Measurements from ENCODE around the gene TFAP2B. TPM values are rescaled to one million over a fixed set of nuclear protein-coding genes. Genes with fewer than 3 reads are reported as not detected.

TFAP2B gene
- polyA plus RNA-seq, 2 donors: 3.3 to 4.5 TPM

GRCh38 chr6:50834929-50835410, 16.3 kb downstream of the TFAP2B start:
- no peaks in the 10 kb centered on the region for H3K4me1 ChIP-seq (ENCODE audit: control insufficient read depth in 2 of 2, insufficient read depth in 2 of 2, low read length in 1 of 2)
- H3K27me3 ChIP-seq (ENCODE audit: control insufficient read depth in 1 of 2, insufficient read depth in 2 of 2, low read length in 2 of 2): peaks cover 0 to 6% of the 10 kb centered on the region in 2 donors
- H3K4me3 ChIP-seq (ENCODE audit: low read depth in 1 of 2, low read length in 2 of 2): no peak overlapping the region
- H3K9me3 ChIP-seq (ENCODE audit: control insufficient read depth in 2 of 2, insufficient read depth in 1 of 2, low read depth in 1 of 2, low read length in 1 of 2): no peaks in the 10 kb centered on the region
- WGBS, 2 donors: 76 to 82% methylated on average over 5 of the region's 5 CpGs
- peaks cover 0 to 2% of the 10 kb centered on the region in 2 donors for H3K36me3 ChIP-seq (ENCODE audit: control insufficient read depth in 2 of 2, insufficient read depth in 2 of 2, low read length in 1 of 2)
- no peak overlapping the region for H3K27ac ChIP-seq (ENCODE audit: low read depth in 2 of 2, low read length in 1 of 2)

GRCh38 chr6:50836231-50836630, 17.6 kb downstream of the TFAP2B start:
- Histone ChIP-seq H3K4me3 (ENCODE audit: low read depth in 1 of 2, low read length in 2 of 2) (no peak overlapping the region), H3K9me3 (ENCODE audit: control insufficient read depth in 2 of 2, insufficient read depth in 1 of 2, low read depth in 1 of 2, low read length in 1 of 2) (no peaks in the 10 kb centered on the region), H3K27me3 (ENCODE audit: control insufficient read depth in 1 of 2, insufficient read depth in 2 of 2, low read length in 2 of 2) (peaks cover 0 to 6% of the 10 kb centered on the region in 2 donors), H3K27ac (ENCODE audit: low read depth in 2 of 2, low read length in 1 of 2) (no peak overlapping the region), H3K36me3 (ENCODE audit: control insufficient read depth in 2 of 2, insufficient read depth in 2 of 2, low read length in 1 of 2) (peaks cover 0 to 2% of the 10 kb centered on the region in 2 donors), H3K4me1 (ENCODE audit: control insufficient read depth in 2 of 2, insufficient read depth in 2 of 2, low read length in 1 of 2) (no peaks in the 10 kb centered on the region)
- WGBS, 2 donors: 26 to 44% methylated on average over 22 of the region's 22 CpGs

GRCh38 chr6:50837589-50838445, 19.1 kb downstream of the TFAP2B start:
- WGBS, 2 donors: 30 to 35% methylated on average over 14 of the region's 14 CpGs
- peaks cover 0 to 8% of the 10 kb centered on the region in 2 donors for H3K27me3 ChIP-seq (ENCODE audit: control insufficient read depth in 1 of 2, insufficient read depth in 2 of 2, low read length in 2 of 2)
- no peak overlapping the region for H3K27ac ChIP-seq (ENCODE audit: low read depth in 2 of 2, low read length in 1 of 2)
- H3K9me3 ChIP-seq (ENCODE audit: control insufficient read depth in 2 of 2, insufficient read depth in 1 of 2, low read depth in 1 of 2, low read length in 1 of 2): no peaks in the 10 kb centered on the region
- H3K4me1 ChIP-seq (ENCODE audit: control insufficient read depth in 2 of 2, insufficient read depth in 2 of 2, low read length in 1 of 2): no peaks in the 10 kb centered on the region
- peaks cover 0 to 2% of the 10 kb centered on the region in 2 donors for H3K36me3 ChIP-seq (ENCODE audit: control insufficient read depth in 2 of 2, insufficient read depth in 2 of 2, low read length in 1 of 2)
- no peak overlapping the region for H3K4me3 ChIP-seq (ENCODE audit: low read depth in 1 of 2, low read length in 2 of 2)

GRCh38 chr6:50840112-50840810, 21.6 kb downstream of the TFAP2B start:
- Histone ChIP-seq H3K27ac (ENCODE audit: low read depth in 2 of 2, low read length in 1 of 2) (no peak overlapping the region), H3K4me1 (ENCODE audit: control insufficient read depth in 2 of 2, insufficient read depth in 2 of 2, low read length in 1 of 2) (peaks cover 0 to 2% of the 10 kb centered on the region in 2 donors), H3K9me3 (ENCODE audit: control insufficient read depth in 2 of 2, insufficient read depth in 1 of 2, low read depth in 1 of 2, low read length in 1 of 2) (no peaks in the 10 kb centered on the region), H3K4me3 (ENCODE audit: low read depth in 1 of 2, low read length in 2 of 2) (no peak overlapping the region), H3K27me3 (ENCODE audit: control insufficient read depth in 1 of 2, insufficient read depth in 2 of 2, low read length in 2 of 2) (peaks cover 0 to 11% of the 10 kb centered on the region in 2 donors), H3K36me3 (ENCODE audit: control insufficient read depth in 2 of 2, insufficient read depth in 2 of 2, low read length in 1 of 2) (peaks cover 0 to 2% of the 10 kb centered on the region in 2 donors)
- WGBS, 2 donors: 35 to 46% methylated on average over 15 of the region's 15 CpGs

- Histone ChIP-seq H3K27ac (ENCODE audit: low read depth in 2 of 2, low read length in 1 of 2) (no peak overlapping the region), H3K4me3 (ENCODE audit: low read depth in 1 of 2, low read length in 2 of 2) (no peak overlapping the region), H3K4me1 (ENCODE audit: control insufficient read depth in 2 of 2, insufficient read depth in 2 of 2, low read length in 1 of 2) (peaks cover 0 to 2% of the 10 kb centered on the region in 2 donors), H3K36me3 (ENCODE audit: control insufficient read depth in 2 of 2, insufficient read depth in 2 of 2, low read length in 1 of 2) (peaks cover 0 to 2% of the 10 kb centered on the region in 2 donors), H3K27me3 (ENCODE audit: control insufficient read depth in 1 of 2, insufficient read depth in 2 of 2, low read length in 2 of 2) (peaks cover 0 to 15% of the 10 kb centered on the region in 2 donors), H3K9me3 (ENCODE audit: control insufficient read depth in 2 of 2, insufficient read depth in 1 of 2, low read depth in 1 of 2, low read length in 1 of 2) (no peaks in the 10 kb centered on the region)
- WGBS, 2 donors: 28% methylated on average over 18 of the region's 18 CpGs
Observed at GRCh38 chr6:50840811-50841192, 22.1 kb downstream of the TFAP2B start.

- no peaks in the 10 kb centered on the region for H3K9me3 ChIP-seq (ENCODE audit: control insufficient read depth in 2 of 2, insufficient read depth in 1 of 2, low read depth in 1 of 2, low read length in 1 of 2)
- WGBS, 2 donors: 38 to 51% methylated on average over 7 of the region's 7 CpGs
- peaks cover 0 to 10% of the 10 kb centered on the region in 2 donors for H3K27me3 ChIP-seq (ENCODE audit: control insufficient read depth in 1 of 2, insufficient read depth in 2 of 2, low read length in 2 of 2)
Observed at GRCh38 chr6:50842446-50842845, 23.8 kb downstream of the TFAP2B start.

GRCh38 chr6:50842861-50843384, 24.3 kb downstream of the TFAP2B start:
- no peak overlapping the region for H3K4me3 ChIP-seq (ENCODE audit: low read depth in 1 of 2, low read length in 2 of 2)
- H3K27ac ChIP-seq (ENCODE audit: low read depth in 2 of 2, low read length in 1 of 2): no peak overlapping the region
- peaks cover 0 to 12% of the 10 kb centered on the region in 2 donors for H3K27me3 ChIP-seq (ENCODE audit: control insufficient read depth in 1 of 2, insufficient read depth in 2 of 2, low read length in 2 of 2)

More at GRCh38 chr6:50842446-50842845, 23.8 kb downstream of the TFAP2B start:
- Histone ChIP-seq H3K36me3 (ENCODE audit: control insufficient read depth in 2 of 2, insufficient read depth in 2 of 2, low read length in 1 of 2) (no peaks in the 10 kb centered on the region), H3K27ac (ENCODE audit: low read depth in 2 of 2, low read length in 1 of 2) (no peak overlapping the region), H3K4me3 (ENCODE audit: low read depth in 1 of 2, low read length in 2 of 2) (no peak overlapping the region), H3K4me1 (ENCODE audit: control insufficient read depth in 2 of 2, insufficient read depth in 2 of 2, low read length in 1 of 2) (peaks cover 0 to 2% of the 10 kb centered on the region in 2 donors)

GRCh38 chr6:50843842-50844241, 25.2 kb downstream of the TFAP2B start:
- H3K36me3 ChIP-seq (ENCODE audit: control insufficient read depth in 2 of 2, insufficient read depth in 2 of 2, low read length in 1 of 2): no peaks in the 10 kb centered on the region
- H3K27ac ChIP-seq (ENCODE audit: low read depth in 2 of 2, low read length in 1 of 2): no peak overlapping the region
- H3K9me3 ChIP-seq (ENCODE audit: control insufficient read depth in 2 of 2, insufficient read depth in 1 of 2, low read depth in 1 of 2, low read length in 1 of 2): no peaks in the 10 kb centered on the region
- peaks cover 0 to 2% of the 10 kb centered on the region in 2 donors for H3K4me1 ChIP-seq (ENCODE audit: control insufficient read depth in 2 of 2, insufficient read depth in 2 of 2, low read length in 1 of 2)
- H3K27me3 ChIP-seq (ENCODE audit: control insufficient read depth in 1 of 2, insufficient read depth in 2 of 2, low read length in 2 of 2): peaks cover 0 to 13% of the 10 kb centered on the region in 2 donors
- H3K4me3 ChIP-seq (ENCODE audit: low read depth in 1 of 2, low read length in 2 of 2): no peak overlapping the region
- WGBS, 2 donors: 24 to 31% methylated on average over 20 of the region's 20 CpGs

More at GRCh38 chr6:50842861-50843384, 24.3 kb downstream of the TFAP2B start:
- no peaks in the 10 kb centered on the region for H3K9me3 ChIP-seq (ENCODE audit: control insufficient read depth in 2 of 2, insufficient read depth in 1 of 2, low read depth in 1 of 2, low read length in 1 of 2)
- 27 to 44% methylated on average over 30 to 32 of the region's 32 CpGs for WGBS, 2 donors
- H3K4me1 ChIP-seq (ENCODE audit: control insufficient read depth in 2 of 2, insufficient read depth in 2 of 2, low read length in 1 of 2): peaks cover 0 to 2% of the 10 kb centered on the region in 2 donors
- no peaks in the 10 kb centered on the region for H3K36me3 ChIP-seq (ENCODE audit: control insufficient read depth in 2 of 2, insufficient read depth in 2 of 2, low read length in 1 of 2)

GRCh38 chr6:50845499-50846143, 26.9 kb downstream of the TFAP2B start:
- no peaks in the 10 kb centered on the region for H3K36me3 ChIP-seq (ENCODE audit: control insufficient read depth in 2 of 2, insufficient read depth in 2 of 2, low read length in 1 of 2)
- WGBS, 2 donors: 29 to 48% methylated on average over 44 of the region's 44 CpGs
- no peak overlapping the region for H3K27ac ChIP-seq (ENCODE audit: low read depth in 2 of 2, low read length in 1 of 2)
- no peaks in the 10 kb centered on the region for H3K9me3 ChIP-seq (ENCODE audit: control insufficient read depth in 2 of 2, insufficient read depth in 1 of 2, low read depth in 1 of 2, low read length in 1 of 2)
- peaks cover 2 to 6% of the 10 kb centered on the region in 2 donors for H3K4me1 ChIP-seq (ENCODE audit: control insufficient read depth in 2 of 2, insufficient read depth in 2 of 2, low read length in 1 of 2)
- H3K4me3 ChIP-seq (ENCODE audit: low read depth in 1 of 2, low read length in 2 of 2): no peak overlapping the region
- peaks cover 0 to 17% of the 10 kb centered on the region in 2 donors for H3K27me3 ChIP-seq (ENCODE audit: control insufficient read depth in 1 of 2, insufficient read depth in 2 of 2, low read length in 2 of 2)
